VCaP (cell line): ENCODE data around the gene HEG1.
A peak's percentile ranks its signal among the peaks of the same experiment; 100 is the strongest.

Source experiments
- H3K27ac ChIP-seq: fragments of 450-650 bp; 2 replicates; pipeline ENCODE4 v1.5.1; 2017
- TF ChIP-seq, protein P1 (sequence below): fragments of 450-650 bp; conservative IDR thresholded peaks from 2 replicates; pipeline ENCODE4 v1.5.1; 2017; ENCODE audit warnings: mild to moderate bottlenecking, moderate library complexity

HEG1 gene

GRCh38 chr3:124981472-124981871 lies 74.3 kb downstream of the HEG1 start:
- TF ChIP-seq, protein P1, sequence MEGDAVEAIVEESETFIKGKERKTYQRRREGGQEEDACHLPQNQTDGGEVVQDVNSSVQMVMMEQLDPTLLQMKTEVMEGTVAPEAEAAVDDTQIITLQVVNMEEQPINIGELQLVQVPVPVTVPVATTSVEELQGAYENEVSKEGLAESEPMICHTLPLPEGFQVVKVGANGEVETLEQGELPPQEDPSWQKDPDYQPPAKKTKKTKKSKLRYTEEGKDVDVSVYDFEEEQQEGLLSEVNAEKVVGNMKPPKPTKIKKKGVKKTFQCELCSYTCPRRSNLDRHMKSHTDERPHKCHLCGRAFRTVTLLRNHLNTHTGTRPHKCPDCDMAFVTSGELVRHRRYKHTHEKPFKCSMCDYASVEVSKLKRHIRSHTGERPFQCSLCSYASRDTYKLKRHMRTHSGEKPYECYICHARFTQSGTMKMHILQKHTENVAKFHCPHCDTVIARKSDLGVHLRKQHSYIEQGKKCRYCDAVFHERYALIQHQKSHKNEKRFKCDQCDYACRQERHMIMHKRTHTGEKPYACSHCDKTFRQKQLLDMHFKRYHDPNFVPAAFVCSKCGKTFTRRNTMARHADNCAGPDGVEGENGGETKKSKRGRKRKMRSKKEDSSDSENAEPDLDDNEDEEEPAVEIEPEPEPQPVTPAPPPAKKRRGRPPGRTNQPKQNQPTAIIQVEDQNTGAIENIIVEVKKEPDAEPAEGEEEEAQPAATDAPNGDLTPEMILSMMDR: no peak
- H3K27ac ChIP-seq: no peak overlapping the region

DNA sequence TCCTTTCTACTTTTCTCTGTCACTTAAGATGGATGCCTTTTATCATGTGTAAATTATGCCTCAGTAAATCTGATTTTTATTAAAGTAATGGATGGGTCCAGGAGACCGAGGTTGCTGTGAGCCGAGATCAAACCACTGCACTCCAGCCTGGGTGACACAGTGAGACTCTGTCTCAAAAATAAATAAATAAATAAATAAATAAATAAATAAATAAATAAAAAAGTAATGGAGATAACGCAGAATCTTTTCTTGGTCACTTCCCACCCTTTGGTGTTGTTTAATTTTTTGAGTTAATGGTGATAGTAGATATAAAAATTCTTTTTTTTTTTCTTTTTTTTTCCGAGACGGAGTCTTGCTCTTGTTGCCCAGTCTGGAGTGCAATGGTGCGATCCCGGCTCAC lies 77.2 kb downstream of the HEG1 start:
- TF ChIP-seq, protein P1: no peak
- no peak overlapping the region for H3K27ac ChIP-seq

GRCh38 chr3:124976383-124976782 lies 79.4 kb downstream of the HEG1 start:
- TF ChIP-seq, protein P1: no peak
- H3K27ac ChIP-seq: no peak overlapping the region

GRCh38 chr3:124974691-124975090 lies 81.1 kb downstream of the HEG1 start:
- H3K27ac ChIP-seq: no peak overlapping the region
- TF ChIP-seq, protein P1: no peak

- peak overlapping the region; percentile 33; the same call in 1 of the 2 replicates for H3K27ac ChIP-seq
- TF ChIP-seq, protein P1: no peak
These were observed 82.5 kb downstream of the HEG1 start for GRCh38 chr3:124973290-124973689.

DNA sequence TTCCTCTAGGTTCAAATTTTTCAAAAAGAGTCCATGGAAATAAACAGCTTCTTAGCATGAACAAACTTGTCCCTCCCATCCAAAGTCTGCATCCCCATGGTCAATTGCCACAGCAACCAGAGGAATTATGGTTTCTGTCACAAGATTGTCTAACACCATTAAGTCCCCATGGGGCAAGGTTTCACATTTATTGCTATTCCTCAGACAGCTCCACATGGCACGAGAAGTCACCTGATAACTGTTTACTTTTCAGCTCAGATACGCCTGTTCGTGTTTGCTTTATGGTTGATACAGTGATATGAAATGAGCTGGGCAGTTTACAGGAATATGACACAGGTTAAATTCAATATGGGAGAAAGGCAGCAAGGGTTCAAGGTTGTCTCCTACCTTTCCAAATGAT lies 83.3 kb downstream of the HEG1 start:
- TF ChIP-seq, protein P1: no peak

GRCh38 chr3:124969963-124970722 lies 85.7 kb downstream of the HEG1 start:
- TF ChIP-seq, protein P1: no peak
- H3K27ac ChIP-seq: no peak overlapping the region

More for the DNA sequence above, 83.3 kb downstream of the HEG1 start:
- H3K27ac ChIP-seq: peak overlapping the region; percentile 33; the same call in 1 of the 2 replicates
